Measurements from ENCODE around the gene DDAH1.

- TF ChIP-seq CTCF (IDR thresholded peaks at IDR 0.05) (no peak), POLR2AphosphoS5 (IDR thresholded peaks at IDR 0.05; ENCODE audit: insufficient read depth in 1 of 2, low read depth in 1 of 2) (no peak)
These were observed 106.1 kb downstream of the DDAH1 start for GRCh38 chr1:85358702-85359438.

Data from vagina (tissue), 2 donors.